Smooth muscle cell (in vitro differentiated cells): ENCODE measurements around the gene PLXNC1. TPM values are rescaled to one million over a fixed set of nuclear protein-coding genes. Genes with fewer than 3 reads are reported as not detected.

ENCODE experiments used
- DNase-seq: peaks from one replicate; lab custom pipeline; 2025; ENCODE audit not compliant: unreplicated experiment; lab: John Stamatoyannopoulos, UW
- H2AFZ ChIP-seq: fragments of 200-600 bp; sonication (generic); 2 replicates; pipeline ENCODE4 v1.6.0; 2016; ENCODE audit warnings: antibody characterized with exemption, low read depth, mild to moderate bottlenecking
- H3F3A ChIP-seq: fragments of 200-600 bp; sonication (generic); 2 replicates; pipeline ENCODE4 v1.6.0; 2017; ENCODE audit warnings: antibody characterized with exemption, low read depth
- H3K27ac ChIP-seq: fragments of 200-600 bp; sonication (generic); 2 replicates; pipeline ENCODE4 v1.5.1; 2016; ENCODE audit warnings: low read depth, mild to moderate bottlenecking
- H3K27me3 ChIP-seq: fragments of 200-600 bp; sonication (generic); 2 replicates; pipeline ENCODE4 v1.6.1; 2016; ENCODE audit warnings: low read depth, mild to moderate bottlenecking
- H3K36me3 ChIP-seq: fragments of 200-600 bp; sonication (generic); 2 replicates; pipeline ENCODE4 v1.5.1; 2016; ENCODE audit warnings: low read depth
- H3K4me1 ChIP-seq: fragments of 200-600 bp; sonication (generic); 2 replicates; pipeline ENCODE4 v1.5.1; 2016; ENCODE audit warnings: low read depth
- H3K4me2 ChIP-seq: fragments of 200-600 bp; sonication (generic); 2 replicates; pipeline ENCODE4 v1.6.0; 2016; ENCODE audit warnings: mild to moderate bottlenecking
- H3K4me3 ChIP-seq: fragments of 200-600 bp; sonication (generic); 2 replicates; pipeline ENCODE4 v1.5.1; 2016; ENCODE audit warnings: mild to moderate bottlenecking
- H3K79me2 ChIP-seq: fragments of 200-600 bp; sonication (generic); 2 replicates; pipeline ENCODE4 v1.6.0; 2016; ENCODE audit warnings: low read depth, mild to moderate bottlenecking
- H3K9ac ChIP-seq: fragments of 200-600 bp; sonication (generic); 2 replicates; pipeline ENCODE4 v1.6.0; 2016; ENCODE audit warnings: low read depth
- H3K9me3 ChIP-seq: fragments of 200-600 bp; sonication (generic); replicated peaks from 2 replicates; pipeline ENCODE4 v1.5.1; 2016; ENCODE audit warnings: low read depth
- H4K20me1 ChIP-seq: fragments of 200-600 bp; sonication (generic); 2 replicates; pipeline ENCODE4 v1.6.0; 2016; ENCODE audit warnings: low read depth
- CTCF ChIP-seq: fragments of 200-600 bp; sonication (generic); IDR thresholded peaks from 2 replicates; pipeline ENCODE4 v1.5.1; 2017; ENCODE audit warnings: borderline replicate concordance, mild to moderate bottlenecking, antibody characterized with exemption; ENCODE audit not compliant: insufficient read depth, poor library complexity, severe bottlenecking
- WGBS: methylation state at CpG from one replicate; pipeline ENCODE4 v1.1.7; 2016; ENCODE audit warnings: low lambda C conversion rate; 5-methylcytosine and 5-hydroxymethylcytosine counted together
- polyA plus RNA-seq: library from polyadenylated mRNA; unstranded; fragments of >200 nt; fragmentation: Nextera tagmentation; extraction: Ambion mirVana; gene quantifications from 2 replicates; pipeline ENCODE4 v1.2.1, GENCODE V29; 2016
- total RNA-seq: library from RNA; depleted of rRNA; stranded (reverse); fragments of >200 nt; gene quantifications from 2 replicates; pipeline ENCODE4 v1.2.3, GENCODE V29; 2014

The PLXNC1 gene
- total and polyA plus RNA-seq, 2 experiments from 2014 or later: 0.49 to 0.66 TPM

- no peak overlapping the region for H3K9ac ChIP-seq
- H3K27ac ChIP-seq: no peak overlapping the region
- H3K79me2 ChIP-seq: no peaks in the 10 kb centered on the region
- no peak overlapping the region for H2AFZ ChIP-seq
- 77% methylated on average over 2 of the region's 2 CpGs for WGBS
- no peaks in the 10 kb centered on the region for H4K20me1 ChIP-seq
- H3K4me2 ChIP-seq: no peak overlapping the region
- H3K36me3 ChIP-seq: no peaks in the 10 kb centered on the region
- TF ChIP-seq CTCF: no peak
- no peaks in the 10 kb centered on the region for H3K9me3 ChIP-seq
- no peak for DNase-seq
- peaks cover 60% of the 10 kb centered on the region for H3K27me3 ChIP-seq
- H3K4me1 ChIP-seq: peaks cover 15% of the 10 kb centered on the region
- H3F3A ChIP-seq: no peaks in the 10 kb centered on the region
- no peak overlapping the region for H3K4me3 ChIP-seq
Observed at GRCh38 chr12:94247246-94247645, 98.9 kb downstream of the PLXNC1 start.

- Histone ChIP-seq H3K9ac (no peak overlapping the region), H3K4me1 (peaks cover 15% of the 10 kb centered on the region), H3K27me3 (peaks cover 52% of the 10 kb centered on the region), H3F3A (no peaks in the 10 kb centered on the region), H3K79me2 (no peaks in the 10 kb centered on the region), H3K4me2 (no peak overlapping the region), H3K27ac (no peak overlapping the region), H3K36me3 (no peaks in the 10 kb centered on the region), H4K20me1 (no peaks in the 10 kb centered on the region), H3K9me3 (no peaks in the 10 kb centered on the region), H3K4me3 (no peak overlapping the region), H2AFZ (no peak overlapping the region)
- TF ChIP-seq CTCF: no peak
- no peak for DNase-seq
- WGBS: 82% methylated on average over 7 of the region's 7 CpGs
Observed at GRCh38 chr12:94248582-94248981, 100.2 kb downstream of the PLXNC1 start.

- TF ChIP-seq CTCF: no peak
- 93% methylated on average over 4 of the region's 4 CpGs for WGBS
- no peak for DNase-seq
Observed at GRCh38 chr12:94250130-94250529, 101.8 kb downstream of the PLXNC1 start.

GRCh38 chr12:94254270-94254669 lies 105.9 kb downstream of the PLXNC1 start:
- no peak overlapping the region for H3K4me3 ChIP-seq
- TF ChIP-seq CTCF: no peak
- no peaks in the 10 kb centered on the region for H3K79me2 ChIP-seq
- H3K9ac ChIP-seq: no peak overlapping the region
- H3K4me2 ChIP-seq: no peak overlapping the region
- H4K20me1 ChIP-seq: no peaks in the 10 kb centered on the region
- H3K27me3 ChIP-seq: peaks cover 24% of the 10 kb centered on the region
- no peak for DNase-seq
- H3K4me1 ChIP-seq: no peaks in the 10 kb centered on the region
- 91% methylated on average over 4 of the region's 4 CpGs for WGBS
- no peaks in the 10 kb centered on the region for H3K36me3 ChIP-seq
- H3K9me3 ChIP-seq: no peaks in the 10 kb centered on the region
- no peak overlapping the region for H3K27ac ChIP-seq
- H3F3A ChIP-seq: no peaks in the 10 kb centered on the region
- no peak overlapping the region for H2AFZ ChIP-seq

More at GRCh38 chr12:94250130-94250529, 101.8 kb downstream of the PLXNC1 start:
- no peak overlapping the region for H3K4me3 ChIP-seq
- no peaks in the 10 kb centered on the region for H3K9me3 ChIP-seq
- H3F3A ChIP-seq: no peaks in the 10 kb centered on the region
- H3K27ac ChIP-seq: no peak overlapping the region
- no peaks in the 10 kb centered on the region for H3K36me3 ChIP-seq
- peaks cover 15% of the 10 kb centered on the region for H3K4me1 ChIP-seq
- peaks cover 44% of the 10 kb centered on the region for H3K27me3 ChIP-seq
- H3K4me2 ChIP-seq: no peak overlapping the region
- no peak overlapping the region for H3K9ac ChIP-seq
- no peak overlapping the region for H2AFZ ChIP-seq
- H4K20me1 ChIP-seq: no peaks in the 10 kb centered on the region
- no peaks in the 10 kb centered on the region for H3K79me2 ChIP-seq
